Activated CD4-positive, alpha-beta T cell treated with anti-CD3 and anti-CD28 coated beads, Interleukin-2, amount 50 U/mL, for 4 hours (primary cell): ENCODE measurements around the gene EBF3.
"Not testable (repeated sequence)": the region's sequence is repeated elsewhere in the genome, so short reads cannot be mapped to it uniquely, and the experiment has no call there.

Experiments
- DNase-seq, 2 experiments: peaks; one replicate each; pipeline ENCODE4 v3.0.0-alpha.2; 2020

Gene EBF3

GRCh38 chr10:129926066-129927055 lies 37.7 kb downstream of the EBF3 start:
- no peak for DNase-seq

- no peak for DNase-seq
These were observed 39.5 kb downstream of the EBF3 start for GRCh38 chr10:129924375-129925085.

GRCh38 chr10:129922598-129923123 lies 41.4 kb downstream of the EBF3 start:
- no peak for DNase-seq

GRCh38 chr10:129921801-129922597 lies 42.1 kb downstream of the EBF3 start:
- no peak for DNase-seq

- DNase-seq = no peak
These were observed 42.9 kb downstream of the EBF3 start for GRCh38 chr10:129921065-129921670.

GRCh38 chr10:129920187-129920586 lies 43.9 kb downstream of the EBF3 start:
- not testable (repeated sequence) for DNase-seq

- no peak for DNase-seq
These were observed 44.7 kb downstream of the EBF3 start for GRCh38 chr10:129919358-129919757.

- DNase-seq = no peak
These were observed 45.2 kb downstream of the EBF3 start for GRCh38 chr10:129918836-129919235.

- no peak for DNase-seq
These were observed 45.7 kb downstream of the EBF3 start for GRCh38 chr10:129918401-129918800.

GRCh38 chr10:129917936-129918335 lies 46.1 kb downstream of the EBF3 start:
- DNase-seq = no peak

- no peak for DNase-seq
These were observed 47.5 kb downstream of the EBF3 start for GRCh38 chr10:129916506-129916995.

GRCh38 chr10:129915526-129916378 lies 48.3 kb downstream of the EBF3 start:
- DNase-seq = no peak

GRCh38 chr10:129914960-129915359 lies 49.1 kb downstream of the EBF3 start:
- DNase-seq = no peak

GRCh38 chr10:129914153-129914855 lies 49.8 kb downstream of the EBF3 start:
- no peak for DNase-seq

GRCh38 chr10:129912986-129913695 lies 50.9 kb downstream of the EBF3 start:
- DNase-seq = no peak

- DNase-seq = no peak
These were observed 51.7 kb downstream of the EBF3 start for GRCh38 chr10:129912166-129912917.

- DNase-seq = no peak
These were observed 52.5 kb downstream of the EBF3 start for GRCh38 chr10:129911451-129912165.

GRCh38 chr10:129910861-129911260 lies 53.2 kb downstream of the EBF3 start:
- DNase-seq = no peak
